ENCODE measurements around the gene PTN.
"Not testable (repeated sequence)": the region's sequence is repeated elsewhere in the genome, so short reads cannot be mapped to it uniquely, and the experiment has no call there.

The PTN gene

GRCh38 chr7:137204246-137204645 lies 139.3 kb downstream of the PTN start:
- FAIRE-seq (no peak), DNase-seq (ENCODE audit: insufficient read length) (no peak)
- no peak for TF ChIP-seq POLR2A (IDR thresholded peaks at IDR 0.05; ENCODE audit: low read depth, low read length)
- TF ChIP-seq POLR2AphosphoS5 (IDR thresholded peaks at IDR 0.05; ENCODE audit: low read depth, low read length), result no peak
- TF ChIP-seq TAF1 (IDR thresholded peaks at IDR 0.05; ENCODE audit: borderline replicate concordance, low read depth, low read length), result no peak

- no peak for TF ChIP-seq POLR2AphosphoS5 (IDR thresholded peaks at IDR 0.05; ENCODE audit: low read depth, low read length)
- no peak for TF ChIP-seq TAF1 (IDR thresholded peaks at IDR 0.05; ENCODE audit: borderline replicate concordance, low read depth, low read length)
- TF ChIP-seq POLR2A (IDR thresholded peaks at IDR 0.05; ENCODE audit: low read depth, low read length), result no peak
- no peak for FAIRE-seq
- no peak for DNase-seq (ENCODE audit: insufficient read length)
Measured at GRCh38 chr7:137203351-137203750, 140.2 kb downstream of the PTN start.

GRCh38 chr7:137196648-137197047 lies 146.9 kb downstream of the PTN start:
- TF ChIP-seq POLR2A (IDR thresholded peaks at IDR 0.05; ENCODE audit: low read depth, low read length) (no peak), POLR2AphosphoS5 (IDR thresholded peaks at IDR 0.05; ENCODE audit: low read depth, low read length) (no peak), TAF1 (IDR thresholded peaks at IDR 0.05; ENCODE audit: borderline replicate concordance, low read depth, low read length) (no peak)
- FAIRE-seq (no peak), DNase-seq (ENCODE audit: insufficient read length) (no peak)

GRCh38 chr7:137195996-137196395 lies 147.5 kb downstream of the PTN start:
- TF ChIP-seq POLR2AphosphoS5 (IDR thresholded peaks at IDR 0.05; ENCODE audit: low read depth, low read length) (no peak), POLR2A (IDR thresholded peaks at IDR 0.05; ENCODE audit: low read depth, low read length) (no peak), TAF1 (IDR thresholded peaks at IDR 0.05; ENCODE audit: borderline replicate concordance, low read depth, low read length) (no peak)
- DNase-seq (ENCODE audit: insufficient read length) (no peak), FAIRE-seq (no peak)

GRCh38 chr7:137181619-137182018 lies 161.9 kb downstream of the PTN start:
- DNase-seq (ENCODE audit: insufficient read length); FAIRE-seq: not testable (repeated sequence)

Measured in GM12892 (cell line).